Panc1 (cell line): ENCODE data around the gene POFUT2. TPM values are rescaled to one million over a fixed set of nuclear protein-coding genes. Genes with fewer than 3 reads are reported as not detected.

Experiments
- ATAC-seq: fragments of 200-7000 bp; cut with Tn5 transposase; 2 replicates; pipeline ENCODE4 v1.9.1; 2020; ENCODE audit warnings: mild to moderate bottlenecking, moderate library complexity
- BruUV-seq: library from RNA; stranded (reverse); fragments of 400-500 nt; replicated peaks from 2 replicates; lab custom pipeline; 2021; lab: Mats Ljungman, UMichigan
- CTCF ChIA-PET: fragments of 300-600 bp; sonication (Branson Sonifier 250); formaldehyde crosslinking; loops from one replicate; lab custom pipeline; 2022; ENCODE audit warnings: antibody characterized with exemption; lab: Charles Lee
- POLR2A ChIA-PET: fragments of 300-600 bp; sonication (Branson Sonifier 250); formaldehyde crosslinking; loops from one replicate; lab custom pipeline; 2022; ENCODE audit warnings: antibody characterized with exemption; lab: Charles Lee
- DNase-seq: peaks from one replicate; pipeline ENCODE4 v3.0.0-alpha.2; 2010; ENCODE audit warnings: low read depth, low spot score
- H3K27ac ChIP-seq: 2 replicates; pipeline ENCODE4 v1.5.1; 2011; ENCODE audit warnings: mild to moderate bottlenecking, low read length, inconsistent platforms
- H3K27me3 ChIP-seq: fragments of 200-500 bp; sonication (Bioruptor generic); 2 replicates; pipeline ENCODE4 v1.6.0; 2014; ENCODE audit warnings: low read length, inconsistent platforms; ENCODE audit not compliant: control insufficient read depth, insufficient read depth
- H3K36me3 ChIP-seq: fragments of 200-500 bp; sonication (Bioruptor generic); 2 replicates; pipeline ENCODE4 v1.5.1; 2014; ENCODE audit warnings: inconsistent platforms, mild to moderate bottlenecking, low read length, moderate library complexity; ENCODE audit not compliant: control insufficient read depth, insufficient read depth
- H3K4me1 ChIP-seq: 2 replicates; pipeline ENCODE4 v1.5.1; 2011; ENCODE audit warnings: inconsistent platforms, mild to moderate bottlenecking, low read length, moderate library complexity; ENCODE audit not compliant: control insufficient read depth, insufficient read depth
- H3K4me3 ChIP-seq, 2 experiments: 2 replicates each; pipeline ENCODE4 v1.5.1; 2011 to 2012; ENCODE audit warnings: low read depth in 2 of 2, low read length in 2 of 2, mild to moderate bottlenecking in 2 of 2, inconsistent platforms in 1 of 2, moderate library complexity in 1 of 2
- H3K9me3 ChIP-seq: fragments of 200-500 bp; sonication (Bioruptor generic); 2 replicates; pipeline ENCODE4 v1.5.1; 2014; ENCODE audit warnings: low read depth, mild to moderate bottlenecking, inconsistent platforms, low read length, moderate library complexity; ENCODE audit not compliant: control insufficient read depth, insufficient read depth
- POLR2AphosphoS5 ChIP-seq: IDR thresholded peaks from 2 replicates; pipeline ENCODE4 v1.6.1; 2012; ENCODE audit warnings: mild to moderate bottlenecking, low read depth, low read length, moderate library complexity
- SIN3A ChIP-seq: IDR thresholded peaks from 2 replicates; pipeline ENCODE4 v1.6.1; 2012; ENCODE audit warnings: low read depth, mild to moderate bottlenecking, low read length, moderate library complexity, borderline replicate concordance; ENCODE audit not compliant: insufficient read depth
- TCF7L2 ChIP-seq: IDR thresholded peaks from 2 replicates; pipeline ENCODE4 v1.6.1; 2011; ENCODE audit warnings: mild to moderate bottlenecking, low read depth, low read length, inconsistent platforms
- in situ Hi-C: cut with HindIII; loops from 2 replicates; pipeline ENCODE4 v1.10.0; 2016; ENCODE audit warnings: low sequenced_read_pairs, low pct_unique_long_range_greater_than_20kb
- intact Hi-C: fragments of 100-400 bp; cut with micrococcal nuclease; formaldehyde crosslinking; loops from one replicate; pipeline ENCODE4 v1.10.0; 2022; ENCODE audit not compliant: unreplicated experiment
- total RNA-seq: library from RNA; stranded (reverse); gene quantifications from one replicate; pipeline ENCODE4 v1.2.1, GENCODE V29; 2021; ENCODE audit not compliant: unreplicated experiment
- TF ChIP-seq, protein P1 (sequence below), 2 experiments: IDR thresholded peaks; 2 replicates each; pipeline ENCODE4 v1.6.1; 2011 to 2012; ENCODE audit warnings: low read depth in 2 of 2, control low read depth in 1 of 2, low read length in 1 of 2, mild to moderate bottlenecking in 1 of 2, moderate library complexity in 1 of 2; ENCODE audit not compliant: insufficient read depth in 1 of 2
- TF ChIP-seq, protein P2 (sequence below): fragments of 450-650 bp; IDR thresholded peaks from 2 replicates; pipeline ENCODE4 v1.5.1; 2017; ENCODE audit warnings: mild to moderate bottlenecking

The POFUT2 gene
- total RNA-seq, 1 experiment from 2014 or later: 59.6 TPM

DNA sequence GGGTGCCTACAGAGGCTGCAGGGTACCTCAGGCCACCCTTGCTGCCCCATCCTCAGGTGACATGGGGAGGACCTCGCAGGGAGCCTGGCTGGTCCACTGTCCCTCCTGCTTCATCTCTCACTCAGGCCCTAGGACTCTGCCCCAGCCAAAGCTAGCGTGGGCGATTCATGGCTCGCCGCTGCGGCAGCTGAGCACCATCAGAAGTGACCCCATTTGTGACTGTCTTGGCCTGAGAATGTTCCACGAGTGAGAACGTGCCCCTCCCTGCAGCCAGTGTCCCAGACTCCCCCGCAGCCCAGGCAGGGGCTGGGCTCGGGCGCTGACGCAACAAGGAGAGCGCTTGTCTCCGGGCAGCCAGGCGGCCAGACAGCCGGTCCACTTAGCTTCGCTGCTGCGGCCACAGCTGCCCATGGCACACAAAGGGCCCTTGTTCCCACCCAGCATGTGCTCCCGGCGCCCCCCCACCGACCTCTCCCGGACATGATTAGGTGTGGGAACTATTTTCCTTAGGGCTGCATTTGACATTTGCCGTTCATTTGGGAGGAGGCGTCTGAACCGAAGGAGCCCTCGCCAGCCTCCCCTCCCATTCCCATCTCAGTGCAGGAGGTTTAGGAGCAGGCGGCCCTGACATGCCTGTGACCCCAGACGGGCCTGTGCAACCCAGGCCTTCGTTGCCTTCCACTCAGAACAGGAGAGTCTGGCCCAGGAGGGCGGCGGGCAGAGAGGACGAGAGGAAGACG is 19.3 kb upstream of the POFUT2 start:
- no peaks in the 10 kb centered on the region for H3K27me3 ChIP-seq
- DNase-seq (no peak), ATAC-seq (no peak)
- peaks cover 26% of the 10 kb centered on the region for H3K4me1 ChIP-seq
- no peaks in the 10 kb centered on the region for H3K36me3 ChIP-seq
- ChIA-PET CTCF (no interaction called here), POLR2A (no interaction called here)
- H3K4me3 ChIP-seq: no peak overlapping the region
- H3K27ac ChIP-seq: peak overlapping the region; percentile 54; the same call in 1 of the 2 replicates
- H3K9me3 ChIP-seq: no peaks in the 10 kb centered on the region
- TF ChIP-seq POLR2AphosphoS5 (no peak), SIN3A (no peak), TCF7L2 (no peak)
- TF ChIP-seq, protein P1, sequence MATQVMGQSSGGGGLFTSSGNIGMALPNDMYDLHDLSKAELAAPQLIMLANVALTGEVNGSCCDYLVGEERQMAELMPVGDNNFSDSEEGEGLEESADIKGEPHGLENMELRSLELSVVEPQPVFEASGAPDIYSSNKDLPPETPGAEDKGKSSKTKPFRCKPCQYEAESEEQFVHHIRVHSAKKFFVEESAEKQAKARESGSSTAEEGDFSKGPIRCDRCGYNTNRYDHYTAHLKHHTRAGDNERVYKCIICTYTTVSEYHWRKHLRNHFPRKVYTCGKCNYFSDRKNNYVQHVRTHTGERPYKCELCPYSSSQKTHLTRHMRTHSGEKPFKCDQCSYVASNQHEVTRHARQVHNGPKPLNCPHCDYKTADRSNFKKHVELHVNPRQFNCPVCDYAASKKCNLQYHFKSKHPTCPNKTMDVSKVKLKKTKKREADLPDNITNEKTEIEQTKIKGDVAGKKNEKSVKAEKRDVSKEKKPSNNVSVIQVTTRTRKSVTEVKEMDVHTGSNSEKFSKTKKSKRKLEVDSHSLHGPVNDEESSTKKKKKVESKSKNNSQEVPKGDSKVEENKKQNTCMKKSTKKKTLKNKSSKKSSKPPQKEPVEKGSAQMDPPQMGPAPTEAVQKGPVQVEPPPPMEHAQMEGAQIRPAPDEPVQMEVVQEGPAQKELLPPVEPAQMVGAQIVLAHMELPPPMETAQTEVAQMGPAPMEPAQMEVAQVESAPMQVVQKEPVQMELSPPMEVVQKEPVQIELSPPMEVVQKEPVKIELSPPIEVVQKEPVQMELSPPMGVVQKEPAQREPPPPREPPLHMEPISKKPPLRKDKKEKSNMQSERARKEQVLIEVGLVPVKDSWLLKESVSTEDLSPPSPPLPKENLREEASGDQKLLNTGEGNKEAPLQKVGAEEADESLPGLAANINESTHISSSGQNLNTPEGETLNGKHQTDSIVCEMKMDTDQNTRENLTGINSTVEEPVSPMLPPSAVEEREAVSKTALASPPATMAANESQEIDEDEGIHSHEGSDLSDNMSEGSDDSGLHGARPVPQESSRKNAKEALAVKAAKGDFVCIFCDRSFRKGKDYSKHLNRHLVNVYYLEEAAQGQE (IDR thresholded peaks at IDR 0.05; ENCODE audit: insufficient read depth in 1 of 2, low read depth in 2 of 2, low read length in 1 of 2): no peak
- TF ChIP-seq, protein P2, sequence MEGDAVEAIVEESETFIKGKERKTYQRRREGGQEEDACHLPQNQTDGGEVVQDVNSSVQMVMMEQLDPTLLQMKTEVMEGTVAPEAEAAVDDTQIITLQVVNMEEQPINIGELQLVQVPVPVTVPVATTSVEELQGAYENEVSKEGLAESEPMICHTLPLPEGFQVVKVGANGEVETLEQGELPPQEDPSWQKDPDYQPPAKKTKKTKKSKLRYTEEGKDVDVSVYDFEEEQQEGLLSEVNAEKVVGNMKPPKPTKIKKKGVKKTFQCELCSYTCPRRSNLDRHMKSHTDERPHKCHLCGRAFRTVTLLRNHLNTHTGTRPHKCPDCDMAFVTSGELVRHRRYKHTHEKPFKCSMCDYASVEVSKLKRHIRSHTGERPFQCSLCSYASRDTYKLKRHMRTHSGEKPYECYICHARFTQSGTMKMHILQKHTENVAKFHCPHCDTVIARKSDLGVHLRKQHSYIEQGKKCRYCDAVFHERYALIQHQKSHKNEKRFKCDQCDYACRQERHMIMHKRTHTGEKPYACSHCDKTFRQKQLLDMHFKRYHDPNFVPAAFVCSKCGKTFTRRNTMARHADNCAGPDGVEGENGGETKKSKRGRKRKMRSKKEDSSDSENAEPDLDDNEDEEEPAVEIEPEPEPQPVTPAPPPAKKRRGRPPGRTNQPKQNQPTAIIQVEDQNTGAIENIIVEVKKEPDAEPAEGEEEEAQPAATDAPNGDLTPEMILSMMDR: no peak
- no TSS peak for BruUV-seq
- in situ Hi-C loops: no loop called here
- intact Hi-C loops: no loop called here

DNA sequence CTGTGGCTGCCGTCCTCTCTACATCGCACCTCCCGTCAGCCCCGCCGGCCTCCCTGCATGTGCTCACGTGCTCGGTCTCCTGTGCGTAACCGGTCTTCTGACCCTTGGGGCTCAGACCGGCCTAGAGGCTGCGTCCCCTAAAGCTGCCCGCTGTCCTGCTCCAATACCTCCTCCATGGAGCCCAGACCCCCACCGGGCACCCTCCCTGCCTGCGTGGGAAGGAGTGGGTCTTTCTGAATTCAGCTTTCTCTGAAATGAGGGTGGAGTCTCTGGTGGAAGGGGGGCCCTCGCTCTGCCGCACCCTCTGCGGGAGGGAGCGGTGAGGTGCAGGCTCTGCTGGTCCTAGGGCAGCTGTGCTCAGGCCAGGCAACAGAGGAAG is 18.7 kb upstream of the POFUT2 start:
- Histone ChIP-seq H3K27me3 (no peaks in the 10 kb centered on the region), H3K36me3 (no peaks in the 10 kb centered on the region), H3K4me3 (no peak overlapping the region), H3K4me1 (peaks cover 26% of the 10 kb centered on the region), H3K27ac (peak overlapping the region; percentile 54; the same call in 1 of the 2 replicates), H3K9me3 (no peaks in the 10 kb centered on the region)
- POLR2A ChIA-PET: no interaction called here
- intact Hi-C loops: no loop called here
- CTCF ChIA-PET: no interaction called here
- DNase-seq (no peak), ATAC-seq (no peak)
- in situ Hi-C loops: no loop called here
- TF ChIP-seq, protein P1 (IDR thresholded peaks at IDR 0.05; ENCODE audit: insufficient read depth in 1 of 2, low read depth in 2 of 2, low read length in 1 of 2): no peak
- TF ChIP-seq TCF7L2 (no peak), POLR2AphosphoS5 (no peak), SIN3A (no peak)
- TF ChIP-seq, protein P2: no peak
- no TSS peak for BruUV-seq
